T-helper 22 cell (primary cell): Measurements from ENCODE around the gene NEK7.
"Not testable (repeated sequence)": the region's sequence is repeated elsewhere in the genome, so short reads cannot be mapped to it uniquely, and the experiment has no call there.

ENCODE experiments used
- DNase-seq: peaks from one replicate; pipeline ENCODE4 v3.0.0-alpha.2; 2020; ENCODE audit warnings: low read depth

Gene NEK7

DNA sequence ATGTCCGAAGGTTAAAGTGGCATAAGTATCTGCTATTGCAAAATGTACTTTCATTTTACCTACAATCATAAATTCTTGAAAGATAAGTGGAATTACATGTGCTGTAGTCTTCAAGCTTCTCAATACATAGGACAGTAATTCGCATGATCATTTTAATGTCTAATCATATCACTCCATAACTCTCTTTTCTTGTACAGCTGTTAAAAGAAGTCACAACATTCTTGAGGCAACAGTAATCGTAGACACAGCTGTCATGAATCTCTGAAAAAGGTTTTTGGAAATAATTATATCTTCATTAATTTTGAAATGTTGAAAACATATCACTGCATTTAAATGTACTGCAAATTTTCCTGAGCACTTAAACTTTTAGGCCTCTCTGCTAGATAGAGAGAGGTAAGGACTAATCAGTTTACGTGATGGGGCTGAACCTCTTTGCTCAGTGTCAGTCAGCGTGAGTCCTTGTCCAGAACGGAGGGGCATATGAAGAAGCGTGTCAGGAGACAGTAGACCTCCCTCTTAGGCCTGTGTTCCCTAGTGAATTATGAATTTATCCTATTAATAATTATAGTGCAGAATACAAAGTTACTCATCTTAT, 133.4 kb downstream of the NEK7 start:
- no peak for DNase-seq

DNA sequence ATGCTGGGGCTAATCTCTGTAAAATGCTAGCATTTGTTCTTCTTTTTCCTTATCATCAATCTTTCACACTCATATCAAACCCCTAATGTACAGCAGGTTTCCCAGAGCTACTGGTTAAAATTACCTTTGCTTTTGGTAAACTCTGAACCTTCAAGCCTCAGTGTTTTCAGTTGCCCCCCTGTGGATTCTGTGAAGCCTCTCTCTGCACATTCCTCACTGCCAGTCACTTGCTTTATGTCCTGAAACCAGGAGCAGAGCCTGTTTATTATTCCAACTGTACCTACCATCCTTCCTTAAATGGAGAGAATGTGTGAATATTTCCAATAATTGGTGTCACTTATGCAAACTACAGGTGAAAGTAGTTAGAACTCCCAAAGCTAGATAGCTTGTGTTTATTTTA, 134.2 kb downstream of the NEK7 start:
- no peak for DNase-seq

DNA sequence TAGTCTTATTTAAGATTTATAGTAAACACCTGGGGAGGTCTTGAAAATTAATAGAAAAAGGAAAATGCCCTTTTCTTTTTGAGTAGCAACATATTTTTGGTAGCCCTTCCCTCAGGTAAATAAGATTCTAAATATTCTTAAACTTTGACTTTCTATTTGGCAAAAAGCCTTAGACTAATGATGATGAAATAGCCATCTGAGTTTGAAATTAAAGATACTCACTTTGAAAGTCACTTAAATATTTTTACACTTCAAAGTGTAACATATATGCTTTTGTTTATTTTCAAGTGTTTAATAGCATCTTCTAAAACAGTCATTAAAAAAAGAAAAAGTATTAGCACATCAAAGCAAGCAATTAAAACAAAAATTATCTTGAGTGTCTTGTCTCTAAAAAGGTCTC, 135.1 kb downstream of the NEK7 start:
- no peak for DNase-seq

DNA sequence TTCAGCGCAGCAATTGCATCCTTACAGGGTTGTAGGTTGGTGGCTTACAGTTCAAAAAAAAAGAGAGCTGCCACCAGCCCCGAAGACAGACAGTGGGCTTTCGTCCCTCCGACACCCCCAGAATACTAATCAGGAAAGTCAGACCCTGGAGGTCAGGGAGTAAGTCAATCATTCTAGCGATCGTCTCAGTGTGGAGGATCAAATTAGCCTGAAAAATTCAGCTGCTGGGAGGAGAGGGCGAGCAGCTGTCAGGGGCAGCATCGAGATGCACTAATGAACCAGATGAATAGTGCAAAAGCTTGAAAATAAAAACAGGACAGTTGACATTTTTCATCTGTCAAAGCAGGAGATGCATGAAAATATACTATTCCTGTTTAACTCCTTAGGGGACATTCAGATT, 138.4 kb downstream of the NEK7 start:
- DNase-seq = no peak

DNA sequence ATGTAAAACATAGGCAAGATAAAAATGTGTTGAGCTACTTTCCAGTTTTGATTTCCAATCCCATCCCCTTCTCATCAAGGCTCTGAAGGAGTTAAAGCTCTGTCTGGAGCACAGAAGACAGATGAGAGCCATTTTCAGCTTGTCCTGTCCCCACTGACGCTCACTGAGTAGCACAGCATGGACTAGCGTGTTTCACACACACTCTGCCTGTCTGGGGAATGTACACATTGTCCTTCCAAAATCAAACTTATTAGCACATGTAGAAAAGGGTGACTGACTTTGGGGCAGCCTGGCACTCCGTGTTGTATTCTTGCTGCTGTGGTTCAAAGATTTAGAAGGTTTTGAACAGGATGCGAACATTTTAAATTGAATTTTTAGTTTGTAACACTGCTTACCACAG, 139.2 kb downstream of the NEK7 start:
- DNase-seq = no peak

DNA sequence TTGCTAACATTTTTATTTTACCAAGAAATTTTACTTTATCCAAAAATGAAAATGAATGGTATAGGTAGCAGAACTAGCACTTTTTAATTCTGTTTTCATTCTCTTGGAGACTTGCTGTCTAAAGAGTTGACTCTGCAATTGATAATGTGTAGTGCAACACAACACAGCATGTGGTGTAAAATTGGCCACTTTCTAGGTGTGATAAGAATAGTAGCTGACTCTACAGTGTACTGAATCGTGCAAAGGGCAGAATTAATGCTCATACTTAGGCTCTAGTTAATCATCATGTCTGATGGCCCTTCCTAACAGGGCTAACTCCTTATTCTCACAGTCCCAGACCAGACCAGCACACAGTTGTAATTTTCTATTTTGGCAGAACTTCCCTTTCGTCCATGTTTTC, 140.5 kb downstream of the NEK7 start:
- no peak for DNase-seq

DNA sequence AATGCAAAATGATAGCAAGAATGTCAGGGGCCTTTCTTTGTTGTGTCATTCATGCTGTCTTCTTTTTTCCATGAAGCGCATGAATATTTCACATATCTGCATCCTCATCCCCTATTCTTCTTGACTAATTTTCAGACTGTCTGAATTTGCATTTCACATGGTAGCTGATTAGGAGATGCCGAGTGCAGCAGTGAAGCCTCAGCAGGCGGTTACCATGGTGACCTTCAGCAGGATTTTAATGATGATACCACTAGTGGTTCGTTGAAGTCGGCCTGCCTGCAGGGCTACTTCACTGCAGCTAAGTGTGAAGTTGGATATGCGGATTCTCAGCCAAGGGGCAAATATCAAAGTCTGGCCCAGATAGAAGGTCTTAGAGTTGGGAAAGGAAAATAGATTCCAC, 141.8 kb downstream of the NEK7 start:
- no peak for DNase-seq

DNA sequence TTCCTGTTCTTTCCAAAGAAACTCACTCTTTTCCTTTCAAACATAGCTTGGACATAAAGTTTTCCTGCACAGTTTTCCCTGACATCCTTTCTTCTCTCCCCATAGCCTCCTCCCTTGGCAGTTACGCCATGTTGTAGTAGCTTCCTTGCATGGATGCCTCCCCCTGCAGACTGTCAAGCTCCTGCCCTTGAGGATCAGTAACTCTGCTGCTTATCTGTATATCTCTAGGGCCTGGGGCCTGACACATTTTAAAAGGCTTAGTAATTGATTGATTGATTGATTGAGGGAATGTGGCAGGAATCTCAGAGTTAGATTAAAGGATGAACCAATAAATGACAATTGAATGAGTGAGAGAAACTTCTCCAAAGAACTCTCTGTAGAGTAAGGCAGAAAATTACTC, 143.7 kb downstream of the NEK7 start:
- DNase-seq = no peak

DNA sequence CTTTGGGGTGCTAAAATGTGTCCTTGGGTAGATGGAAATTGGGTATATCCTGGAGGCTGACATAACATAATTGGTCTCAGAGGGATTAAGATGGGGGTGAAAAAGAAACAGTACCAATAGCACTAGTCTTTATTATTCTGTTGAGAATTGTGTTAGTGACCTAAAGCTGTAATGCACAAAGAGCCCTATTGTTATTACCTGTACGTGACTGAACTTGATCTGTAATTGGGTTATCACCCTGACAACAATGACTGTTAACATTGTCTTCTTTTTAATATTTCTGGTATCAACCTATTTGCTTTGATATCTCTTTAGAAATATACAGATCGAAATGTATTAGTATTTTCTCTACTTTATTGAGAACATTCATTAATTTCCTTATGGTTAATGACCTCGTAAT, 147.6 kb downstream of the NEK7 start:
- no peak for DNase-seq

DNA sequence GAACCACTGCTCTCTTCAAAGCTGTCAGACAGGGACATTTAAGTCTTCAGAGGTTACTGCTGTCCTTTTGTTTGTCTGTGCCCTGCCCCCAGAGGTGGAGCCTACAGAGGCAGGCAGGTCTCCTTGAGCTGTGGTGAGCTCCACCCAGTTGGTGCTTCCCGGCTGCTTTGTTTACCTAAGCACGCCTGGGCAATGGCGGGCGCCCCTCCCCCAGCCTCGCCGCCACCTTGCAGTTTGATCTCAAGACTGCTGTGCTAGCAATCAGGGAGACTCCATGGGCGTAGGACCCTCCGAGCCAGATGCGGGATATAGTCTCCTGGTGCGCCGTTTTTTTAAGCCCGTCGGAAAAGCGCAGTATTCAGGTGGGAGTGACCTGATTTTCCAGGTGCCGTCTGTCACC, 158.0 kb downstream of the NEK7 start:
- DNase-seq = not testable (repeated sequence)

DNA sequence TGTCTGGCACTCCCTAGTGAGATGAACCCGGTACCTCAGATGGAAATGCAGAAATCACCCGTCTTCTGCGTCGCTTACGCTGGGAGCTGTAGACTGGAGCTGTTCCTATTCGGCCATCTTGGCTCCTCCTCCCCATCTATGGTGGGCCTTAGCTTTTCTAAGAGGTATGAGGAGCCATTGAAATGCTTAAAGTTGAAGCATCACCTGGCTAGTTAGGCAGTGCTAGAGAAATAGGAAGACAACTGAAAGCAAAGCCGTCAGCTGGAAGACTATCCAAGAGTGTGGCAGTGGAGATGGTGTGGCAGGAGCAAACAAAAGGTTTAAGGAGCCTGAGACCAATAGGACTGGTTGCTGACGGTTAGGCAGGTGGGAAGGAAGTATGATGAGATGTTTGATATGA, 158.5 kb downstream of the NEK7 start:
- not testable (repeated sequence) for DNase-seq

DNA sequence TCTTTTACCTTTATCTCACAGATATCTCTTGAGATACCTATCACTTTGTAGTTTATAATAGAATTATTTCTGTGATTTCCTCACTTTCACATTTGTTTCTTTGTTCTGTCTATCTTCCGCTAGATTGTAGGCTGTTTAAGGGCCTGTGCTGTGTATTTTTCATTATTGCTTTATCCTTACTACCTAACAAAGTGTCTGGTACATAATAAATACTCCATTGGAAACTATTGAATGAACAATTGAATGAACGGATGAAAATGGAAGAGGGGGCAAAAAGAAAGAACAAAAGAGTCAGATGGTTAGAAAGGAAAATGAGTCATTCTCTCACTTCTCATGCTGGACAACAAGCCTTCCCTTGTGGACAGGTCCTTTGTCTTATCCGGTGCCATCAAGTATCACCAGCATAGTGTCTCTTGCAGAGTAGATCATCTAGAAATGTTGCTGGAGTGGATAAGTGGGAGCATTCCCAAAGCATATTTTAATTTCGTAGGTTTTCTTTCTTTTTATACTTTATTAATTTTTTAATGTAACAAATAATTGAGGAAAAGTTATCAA, 159.8 kb downstream of the NEK7 start:
- DNase-seq = no peak

DNA sequence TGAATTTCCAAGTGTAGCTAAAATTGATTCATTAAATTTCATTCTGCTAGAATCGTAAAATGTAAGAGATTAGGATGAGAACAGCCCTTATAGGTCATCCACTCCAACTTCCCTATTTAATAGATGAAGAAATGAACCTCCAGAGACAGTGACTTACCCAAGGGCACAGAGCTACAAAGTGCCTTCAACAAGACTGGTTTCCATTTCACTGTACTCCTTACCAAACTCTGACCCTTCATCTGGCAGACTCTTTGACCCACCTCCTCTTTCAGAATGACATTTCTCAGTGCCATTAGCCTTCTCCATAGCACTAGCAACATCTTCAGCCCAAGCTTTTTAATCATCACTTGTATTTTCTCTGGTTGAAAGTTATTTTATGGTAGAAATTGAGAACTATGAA, 161.3 kb downstream of the NEK7 start:
- DNase-seq = no peak

DNA sequence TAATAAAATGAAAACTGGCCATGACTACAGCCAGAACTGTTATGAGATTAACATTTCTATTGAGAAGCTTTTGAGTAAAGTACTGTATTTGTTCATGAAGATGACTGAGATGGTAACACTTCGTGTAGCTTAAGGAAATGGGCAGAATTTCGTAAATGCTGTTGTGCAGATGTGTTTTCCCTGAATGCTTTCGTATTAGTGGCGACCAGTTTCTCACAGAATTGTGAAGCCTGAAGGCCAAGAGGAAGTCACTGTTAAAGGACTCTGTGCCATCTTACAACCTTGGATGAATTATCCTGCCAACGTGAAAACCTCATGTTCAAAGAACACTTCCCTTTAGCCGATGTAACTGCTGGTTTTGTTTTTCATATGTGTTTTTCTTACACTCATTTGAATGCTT, 164.0 kb downstream of the NEK7 start:
- no peak for DNase-seq

DNA sequence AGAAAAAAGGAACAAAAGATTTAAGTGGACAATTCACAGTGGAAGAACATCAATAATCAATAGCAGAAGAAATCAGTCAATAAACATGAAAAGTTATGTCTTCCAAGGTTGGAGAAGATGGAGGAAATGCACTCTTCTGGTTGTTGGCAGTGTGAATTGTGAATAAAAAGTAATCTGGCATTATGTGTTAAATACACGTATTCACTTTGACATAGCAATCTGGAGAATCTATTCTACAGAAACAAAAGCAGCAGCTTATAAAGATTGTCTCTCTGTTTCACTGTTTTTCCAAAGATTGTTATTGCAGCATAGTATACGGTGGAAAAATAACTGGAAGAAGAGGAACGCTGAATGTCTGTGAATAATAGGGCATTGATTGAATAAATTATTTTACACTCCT, 169.4 kb downstream of the NEK7 start:
- DNase-seq = no peak

DNA sequence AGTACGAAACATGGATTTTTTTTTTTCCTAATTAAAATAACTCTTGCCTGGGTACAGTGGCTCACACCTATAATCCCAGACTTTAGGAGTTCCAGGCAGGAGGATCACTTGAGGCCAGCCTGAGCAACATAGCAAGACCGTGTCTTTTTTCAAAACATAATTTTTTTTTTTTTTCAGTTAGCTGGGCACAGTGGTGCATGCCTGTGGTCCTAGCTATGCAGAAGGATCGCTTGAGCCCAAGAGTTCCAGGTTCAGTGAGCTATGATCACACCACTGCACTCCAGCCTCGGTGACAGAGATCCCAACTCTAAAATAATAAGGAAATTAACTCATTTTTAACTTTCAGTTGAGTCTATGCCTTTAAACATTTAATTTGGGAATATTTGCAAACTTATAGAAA, 170.1 kb downstream of the NEK7 start:
- no peak for DNase-seq

DNA sequence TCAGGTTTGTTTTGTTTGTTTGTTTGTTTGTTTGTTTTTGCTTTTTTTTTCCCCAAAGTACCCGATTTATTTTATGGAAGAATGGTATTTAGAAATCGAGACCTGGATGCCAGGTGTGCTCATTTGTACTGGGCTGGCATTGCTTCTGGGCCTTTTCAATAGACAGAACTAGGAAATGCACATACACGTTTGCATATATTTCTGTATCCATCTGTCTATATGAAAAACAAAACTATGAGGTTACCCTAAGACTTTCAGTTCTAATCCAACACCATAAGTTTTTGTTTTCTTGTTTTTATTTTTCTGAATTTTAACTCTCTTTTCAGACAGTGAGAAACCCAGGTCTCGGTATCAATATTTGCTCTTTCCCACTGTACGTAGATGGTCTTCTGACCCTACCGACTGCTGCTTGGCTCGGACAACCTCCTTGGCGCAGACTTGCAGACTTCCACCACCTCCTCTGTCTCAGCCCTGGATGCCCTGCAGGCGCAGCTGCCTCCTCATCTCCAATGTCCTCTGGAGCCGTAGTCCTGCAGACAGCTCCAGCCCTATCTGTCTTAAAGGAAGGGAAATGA, 171.7 kb downstream of the NEK7 start:
- no peak for DNase-seq

DNA sequence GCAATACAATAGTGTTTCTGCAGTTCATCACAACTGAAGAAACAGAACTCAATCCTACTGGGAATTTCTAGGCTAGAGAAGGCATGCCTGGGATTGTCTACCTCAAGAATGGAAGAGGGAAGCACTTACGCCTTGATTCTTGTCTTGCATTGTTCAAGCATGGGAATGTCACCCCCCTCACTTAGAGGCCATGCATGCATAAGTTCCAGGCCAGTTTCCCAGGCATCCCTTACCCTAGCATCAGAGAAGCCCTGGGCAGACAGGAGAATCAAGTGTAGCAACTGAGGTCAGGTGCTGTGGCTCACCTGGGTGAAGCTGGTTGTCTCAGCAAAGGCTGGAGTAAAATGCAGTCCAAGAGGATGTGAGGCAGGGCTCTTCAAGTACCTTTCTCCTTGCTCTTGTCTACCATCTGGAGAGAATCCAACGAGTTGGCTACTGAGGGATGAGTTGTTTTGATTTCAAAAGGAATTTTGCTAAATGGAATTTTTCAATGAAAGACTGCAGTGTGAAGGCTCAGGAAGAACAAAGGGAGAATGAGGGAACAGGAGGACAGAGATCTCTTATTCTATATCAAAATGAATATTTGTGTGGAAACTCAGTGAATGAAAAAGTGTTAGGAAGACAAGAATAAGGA, 174.3 kb downstream of the NEK7 start:
- DNase-seq = no peak

DNA sequence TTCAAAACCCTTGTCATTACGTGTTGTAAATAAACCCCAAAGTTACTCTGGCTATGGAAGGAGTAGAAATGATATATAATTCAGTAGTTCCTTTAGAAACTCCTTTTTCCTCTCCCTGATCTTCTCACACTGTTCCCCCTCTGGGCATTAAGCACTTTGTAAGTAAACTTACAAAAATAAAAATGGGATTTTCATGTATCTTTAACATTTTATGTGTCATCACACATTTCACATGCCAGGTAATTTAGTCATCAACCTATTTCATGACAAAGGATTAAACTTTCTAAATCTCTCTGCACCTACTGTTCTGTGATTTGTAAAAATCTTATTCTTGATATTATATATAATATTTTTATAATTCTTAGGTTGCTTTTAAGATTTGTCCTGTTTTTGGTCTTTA, 176.9 kb downstream of the NEK7 start:
- DNase-seq = no peak

DNA sequence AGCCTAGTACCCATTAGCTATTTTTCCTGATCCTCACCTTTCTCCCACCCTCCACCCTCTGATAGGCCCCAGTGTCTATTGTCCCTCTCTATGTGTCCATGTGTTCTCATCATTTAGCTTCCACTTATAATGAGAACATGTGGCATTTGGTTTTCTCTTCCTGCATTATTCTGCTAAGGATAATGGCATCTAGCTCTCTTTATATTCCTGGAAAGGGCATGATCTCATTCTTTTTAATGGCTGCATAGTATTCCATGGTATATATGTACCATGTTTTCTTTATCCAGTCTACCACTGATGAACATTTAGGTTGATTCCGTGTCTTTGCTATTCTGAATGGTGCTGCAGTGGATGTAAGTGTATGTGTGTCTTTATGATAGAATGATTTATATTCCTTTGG, 178.9 kb downstream of the NEK7 start:
- no peak for DNase-seq

DNA sequence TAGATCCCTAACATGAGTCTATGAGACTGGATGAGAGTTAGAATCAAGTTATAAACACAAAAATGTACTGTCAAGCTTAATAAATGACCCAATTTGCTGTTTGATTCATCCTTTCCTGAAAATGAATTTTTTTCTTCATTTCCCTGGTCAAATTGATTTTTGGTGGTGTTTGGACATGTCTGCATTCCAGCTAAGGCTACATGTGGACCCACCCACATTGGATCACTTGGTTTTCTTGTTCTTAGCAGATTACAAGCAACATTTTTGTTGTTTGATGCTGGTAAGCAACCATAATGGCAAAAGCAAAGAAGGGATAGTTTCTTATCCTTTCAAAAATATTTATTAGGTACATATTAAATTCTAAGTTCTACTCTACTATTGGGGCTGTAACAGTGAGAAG, 181.1 kb downstream of the NEK7 start:
- no peak for DNase-seq

DNA sequence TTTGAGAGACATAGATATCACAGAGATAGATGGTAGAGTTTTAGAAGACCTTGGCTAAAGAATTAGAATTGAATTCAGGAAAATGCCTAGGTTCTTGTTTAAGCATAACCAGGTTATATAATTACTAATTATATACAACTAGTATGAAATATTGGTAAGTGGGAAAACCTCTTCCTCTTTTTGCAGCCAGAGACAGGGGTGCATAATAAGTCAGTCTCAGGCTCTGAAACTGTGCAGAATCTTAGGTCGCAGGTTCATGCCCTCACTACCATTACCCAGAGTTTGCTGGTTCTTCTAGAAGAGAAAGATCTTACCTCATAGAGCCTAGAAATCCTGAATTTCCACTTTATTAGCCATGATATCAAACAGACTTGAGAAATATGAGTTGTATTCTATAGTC, 183.3 kb downstream of the NEK7 start:
- no peak for DNase-seq

DNA sequence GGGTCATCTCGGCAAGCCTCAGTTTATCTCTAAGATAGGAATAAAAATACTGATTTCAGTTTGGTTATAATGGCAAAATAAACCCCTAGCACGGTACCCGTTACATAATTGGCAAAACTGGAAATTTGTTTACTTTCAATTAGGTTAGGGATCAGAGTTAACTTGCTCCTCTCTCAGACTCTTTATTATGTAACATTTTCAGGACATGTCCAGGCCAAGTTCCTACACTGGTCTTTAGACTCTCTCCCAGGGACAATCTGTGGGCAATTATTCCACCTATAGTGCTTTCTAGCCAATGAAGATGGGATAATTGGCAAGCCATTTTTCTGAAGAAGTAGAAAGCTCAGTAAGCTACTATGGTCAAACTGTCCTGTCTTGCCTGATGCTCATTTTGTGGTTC, 189.4 kb downstream of the NEK7 start:
- DNase-seq = no peak

DNA sequence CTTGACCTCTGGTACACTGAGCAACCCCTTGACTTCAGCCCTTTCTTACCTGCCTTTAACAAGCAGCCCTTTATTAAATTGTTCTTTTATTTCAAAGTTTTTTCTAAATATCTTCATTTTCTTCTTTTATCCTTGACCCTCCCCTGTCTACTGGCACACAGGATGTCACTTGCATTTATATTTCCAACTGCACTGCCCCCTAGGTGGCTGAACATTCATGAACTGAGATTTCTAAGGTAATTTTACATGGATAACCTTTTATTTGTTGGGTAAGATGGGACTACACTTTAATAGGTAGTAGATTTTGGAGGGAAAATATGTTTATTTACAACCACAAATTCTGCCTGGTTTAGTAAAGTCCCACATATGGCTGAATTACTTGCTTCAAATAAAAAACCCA, 193.7 kb downstream of the NEK7 start:
- DNase-seq = no peak
